ENCODE results near the gene ZSCAN5B.

The ZSCAN5B gene

GRCh38 chr19:56142897-56143434 is 54.6 kb downstream of the ZSCAN5B start:
- DNase-seq = no peak

DNA sequence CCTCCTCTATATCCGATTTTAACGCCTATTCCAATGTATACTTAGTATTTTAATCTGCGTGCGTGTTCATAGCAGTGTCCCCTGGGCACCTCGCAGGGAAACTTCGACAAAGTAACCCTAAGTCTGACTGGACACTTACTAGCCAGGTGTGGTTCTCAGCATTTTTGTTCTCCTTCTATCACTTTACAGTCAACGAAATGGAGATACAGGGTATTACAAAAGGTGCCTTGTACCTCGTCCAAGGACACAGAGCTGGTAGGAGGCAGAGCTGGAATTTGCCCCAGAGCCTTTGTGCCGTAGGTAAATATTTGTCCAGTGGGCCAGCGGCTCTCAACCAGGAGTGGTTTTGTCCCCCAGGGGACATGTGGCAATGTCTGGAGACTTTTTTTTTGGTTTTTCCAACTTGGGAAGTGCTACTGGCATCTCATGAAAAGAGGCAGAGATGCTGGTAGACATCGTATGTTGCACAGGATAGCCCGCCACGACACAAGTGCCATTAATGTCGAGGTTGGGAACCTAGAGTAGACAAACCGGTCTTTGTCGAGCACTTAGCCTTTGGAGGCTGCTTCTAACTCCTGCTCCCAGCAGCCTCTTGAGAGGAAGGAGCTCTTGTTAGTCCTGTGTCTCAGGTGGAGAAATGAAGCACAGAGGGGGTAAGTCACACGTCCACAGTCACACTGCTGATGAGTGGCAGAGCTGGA is 55.3 kb downstream of the ZSCAN5B start:
- no peak for DNase-seq

GRCh38 chr19:56141417-56141993 is 56.1 kb downstream of the ZSCAN5B start:
- DNase-seq = no peak

DNA sequence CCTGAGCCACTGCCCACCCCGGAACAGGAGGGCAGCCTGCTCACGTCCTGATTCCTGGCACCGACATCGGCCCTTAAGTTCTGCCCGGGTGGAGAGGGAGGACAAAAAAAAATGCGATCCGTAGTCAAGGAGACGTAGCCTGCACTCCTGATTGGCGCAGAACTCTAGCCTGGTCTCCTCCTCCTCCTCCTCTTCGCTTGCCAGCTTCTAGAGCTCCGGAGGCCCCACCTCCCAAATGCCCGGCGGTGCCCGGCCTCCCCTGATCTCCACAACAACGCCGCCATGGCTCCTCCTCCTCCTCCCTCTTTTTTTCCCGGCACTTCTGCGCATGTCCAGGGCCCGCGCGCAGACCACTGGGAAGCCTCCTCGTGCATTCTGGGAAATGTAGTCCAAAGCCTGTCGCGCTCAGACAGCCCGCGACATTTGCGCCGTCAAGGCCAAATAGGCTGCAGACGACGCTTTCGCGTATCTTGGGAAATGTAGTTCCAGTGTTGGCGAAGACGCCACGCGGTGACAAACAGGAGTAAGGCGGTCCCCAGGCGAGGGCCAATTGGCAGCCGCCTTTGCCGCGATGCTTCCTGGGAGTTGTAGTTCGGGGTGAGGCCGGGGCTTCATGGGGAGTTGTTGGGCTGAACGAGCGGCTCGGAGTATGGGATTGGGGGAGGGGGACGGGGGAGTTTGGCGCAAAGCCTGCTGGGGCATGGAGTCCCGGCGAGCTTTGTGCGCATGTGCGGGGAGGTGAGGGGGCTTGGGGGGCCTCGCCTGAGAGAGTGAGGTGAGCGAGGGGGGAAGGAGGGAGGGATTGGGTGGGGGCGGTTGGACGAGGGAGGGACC is 56.8 kb downstream of the ZSCAN5B start, which contains the start of gene ZNF444:
Gene ZNF444, plus strand, starts transcription at position 705 of the 834 bp plus-strand sequence. CDS start 5,625 bp downstream, outside the sequence.
- DNase-seq = peak; percentile 100

DNA sequence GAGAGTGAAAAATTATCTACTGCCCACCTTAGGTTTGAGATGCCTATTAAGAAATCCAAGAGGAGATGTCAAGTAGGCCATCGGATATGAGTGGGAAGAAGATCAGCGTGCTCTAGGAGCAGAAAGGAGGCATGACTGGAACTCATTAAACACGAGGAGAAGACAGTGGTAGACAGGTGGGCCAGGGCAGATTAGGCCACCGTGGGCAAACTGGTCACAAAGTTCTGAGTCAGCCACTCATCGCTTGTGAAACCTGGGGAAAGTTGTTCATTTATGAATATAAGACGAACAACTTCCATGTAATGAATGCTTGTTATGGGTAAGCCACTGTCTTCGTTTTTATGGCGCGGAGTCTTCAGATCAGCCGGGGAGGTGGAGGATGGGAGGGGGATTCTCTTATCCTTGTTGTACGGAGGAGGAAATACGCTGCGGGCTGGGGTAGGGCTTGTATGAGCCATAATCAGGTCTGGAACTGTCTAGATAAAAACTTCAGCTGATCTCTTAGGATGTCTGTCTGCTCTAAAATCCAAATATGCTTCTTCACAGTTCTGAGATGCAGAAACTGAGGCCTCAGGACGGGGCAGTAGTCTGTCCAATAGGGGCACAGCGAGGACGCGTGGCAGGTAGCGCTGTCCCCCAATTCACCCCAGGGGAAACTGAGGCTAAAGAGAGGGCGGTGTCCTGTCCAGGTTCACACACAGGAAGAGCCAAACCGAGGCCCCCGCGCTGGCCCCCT is 57.6 kb downstream of the ZSCAN5B start:
- DNase-seq = no peak

Data from NCI-H1105 treated with DMSO at 0.1 percent for 48 hours (cell line).